Stimulated activated CD8-positive, alpha-beta memory T cell treated with anti-CD3 and anti-CD28 coated beads, Interleukin-7, amount 100 ng/mL, for 4 hours (primary cell): ENCODE data around the gene MACROD2.
"Not testable (repeated sequence)": the region's sequence is repeated elsewhere in the genome, so short reads cannot be mapped to it uniquely, and the experiment has no call there.

Experiments
- DNase-seq, 2 donors: peaks; one replicate each; pipeline ENCODE4 v3.0.0-alpha.2; 2020; ENCODE audit warnings: low read depth in 2 of 2

Gene MACROD2

DNA sequence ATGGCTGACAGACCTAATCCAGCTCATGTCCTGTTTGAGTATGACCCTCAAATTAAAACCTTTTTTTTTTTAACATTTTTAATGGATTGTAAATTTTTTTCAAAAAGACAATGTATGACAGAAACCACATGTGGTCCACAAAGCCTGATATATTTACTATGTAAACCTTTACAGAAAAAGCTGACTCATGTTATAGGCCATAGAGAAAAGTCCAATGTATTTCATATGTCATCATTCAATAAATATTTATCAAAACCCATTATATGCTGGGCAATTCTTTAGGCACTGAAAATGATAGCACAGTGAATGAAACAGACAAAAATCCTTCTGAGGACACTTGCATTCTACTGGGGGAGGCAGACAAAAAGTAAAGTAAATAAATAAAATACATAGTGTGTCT is 1168.3 kb downstream of the MACROD2 start:
- DNase-seq, result no peak

GRCh38 chr20:15164726-15165125 is 1169.4 kb downstream of the MACROD2 start:
- no peak for DNase-seq

DNA sequence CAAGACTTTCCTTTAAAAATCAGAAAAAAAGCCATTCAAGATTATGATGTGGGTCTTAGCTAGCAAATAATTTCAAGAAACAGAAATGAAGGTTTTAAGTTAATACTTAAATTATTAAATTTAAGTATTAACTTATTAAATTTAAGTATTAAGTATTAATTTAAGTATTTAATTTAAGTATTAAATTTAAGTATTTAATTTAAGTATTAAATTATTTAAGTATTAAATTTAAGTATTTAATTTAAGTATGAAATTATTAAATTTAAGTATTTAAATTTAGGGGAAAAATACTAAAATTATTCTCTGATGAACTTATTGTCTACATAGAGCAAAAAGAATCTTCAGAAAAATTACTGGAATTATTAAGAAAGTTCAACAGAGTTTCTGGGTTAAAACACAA is 1171.4 kb downstream of the MACROD2 start:
- DNase-seq, result no peak

DNA sequence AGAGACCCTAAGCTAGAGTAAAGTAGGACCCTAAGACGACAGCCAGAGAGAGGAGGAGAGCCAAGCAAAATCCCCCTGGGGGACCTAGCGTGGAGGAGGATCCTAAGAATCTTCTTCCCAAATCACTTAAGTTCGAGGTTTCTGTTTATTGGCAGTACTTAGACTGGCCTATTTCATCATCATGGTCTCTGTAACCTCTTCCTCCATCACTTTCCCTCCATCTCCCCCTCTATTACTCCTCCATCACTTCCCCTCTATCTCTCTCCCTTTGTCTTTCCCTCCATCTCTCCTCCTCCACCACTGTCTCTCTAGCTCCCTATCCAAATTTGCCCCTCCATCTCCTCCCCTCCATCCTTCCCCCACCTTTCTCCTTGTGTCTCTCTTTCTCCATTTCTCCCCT is 1175.7 kb downstream of the MACROD2 start:
- no peak for DNase-seq

DNA sequence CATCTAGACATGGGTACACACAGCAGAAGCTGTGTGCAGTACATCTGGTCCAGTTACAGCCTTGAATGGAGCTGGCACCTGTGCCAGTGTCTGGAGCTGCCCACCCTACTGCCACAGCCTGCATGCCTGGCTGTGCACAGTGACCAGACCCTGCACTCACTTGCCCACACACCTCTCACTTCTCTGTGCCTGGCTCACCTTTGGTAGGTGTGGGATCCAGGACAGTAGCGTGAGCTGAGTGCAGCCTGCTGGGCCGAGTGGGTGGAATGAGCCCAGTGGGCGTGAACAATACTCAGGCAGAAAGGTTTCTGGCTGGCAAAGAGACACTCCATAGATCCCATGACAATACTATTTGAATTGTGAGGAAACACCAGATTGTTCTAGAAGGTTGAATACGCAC is 1181.6 kb downstream of the MACROD2 start:
- DNase-seq, result no peak

DNA sequence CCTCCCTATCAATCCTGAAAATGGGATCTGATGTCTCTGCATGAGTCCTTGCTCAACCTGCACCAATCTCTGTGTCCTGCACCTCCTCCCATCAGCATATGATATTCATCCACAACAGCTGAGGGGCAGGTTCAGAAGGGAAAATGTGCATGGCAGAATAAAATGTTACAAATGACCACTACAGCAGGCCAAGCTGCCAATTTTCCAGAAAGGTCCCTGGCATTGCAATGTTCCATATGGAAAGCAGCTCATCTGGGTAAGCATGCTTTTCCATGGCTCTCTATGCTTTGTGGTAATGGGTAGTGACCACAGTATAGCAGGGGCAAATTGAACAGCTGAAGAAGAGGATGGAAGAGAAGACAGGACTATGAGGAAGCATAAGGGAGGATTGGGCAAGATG is 1183.3 kb downstream of the MACROD2 start:
- no peak for DNase-seq

DNA sequence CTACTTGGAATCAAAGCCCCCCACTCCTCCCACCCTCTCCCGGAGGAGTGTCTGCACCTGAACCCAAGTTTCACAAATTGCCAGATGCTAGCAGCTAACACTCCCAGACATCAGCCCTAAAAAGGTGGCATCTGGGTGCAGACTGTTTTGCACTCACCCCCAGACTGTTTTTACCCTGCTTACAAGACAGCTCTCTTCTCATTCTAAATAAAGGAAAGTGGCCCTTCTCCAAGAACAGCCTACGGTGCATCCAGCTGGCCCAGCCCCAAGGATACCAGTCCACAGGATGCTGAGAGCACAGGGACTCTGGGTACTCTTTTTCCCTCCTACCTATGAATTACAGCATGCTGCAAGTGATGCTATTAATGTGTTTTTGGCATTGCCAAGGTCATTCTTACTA is 1184.1 kb downstream of the MACROD2 start:
- no peak for DNase-seq

DNA sequence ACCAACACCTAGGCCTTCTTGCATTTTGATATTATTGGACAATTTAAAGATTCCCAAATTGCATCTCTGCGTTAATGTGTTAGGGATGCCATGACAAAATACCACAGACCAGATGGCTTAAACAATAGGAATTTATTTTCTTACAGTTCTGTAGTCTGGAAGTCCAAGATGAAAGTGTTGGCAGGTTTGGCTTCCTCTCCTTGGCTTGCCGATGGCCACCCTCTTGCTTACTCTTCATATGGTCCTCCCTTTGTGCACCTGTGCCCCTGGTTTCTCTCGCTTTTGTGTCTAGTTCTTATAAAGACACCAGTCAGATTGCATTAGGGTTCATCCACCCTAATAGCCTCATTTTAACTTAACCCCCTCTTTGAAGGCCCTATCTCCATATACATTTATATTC is 1184.5 kb downstream of the MACROD2 start:
- no peak for DNase-seq

DNA sequence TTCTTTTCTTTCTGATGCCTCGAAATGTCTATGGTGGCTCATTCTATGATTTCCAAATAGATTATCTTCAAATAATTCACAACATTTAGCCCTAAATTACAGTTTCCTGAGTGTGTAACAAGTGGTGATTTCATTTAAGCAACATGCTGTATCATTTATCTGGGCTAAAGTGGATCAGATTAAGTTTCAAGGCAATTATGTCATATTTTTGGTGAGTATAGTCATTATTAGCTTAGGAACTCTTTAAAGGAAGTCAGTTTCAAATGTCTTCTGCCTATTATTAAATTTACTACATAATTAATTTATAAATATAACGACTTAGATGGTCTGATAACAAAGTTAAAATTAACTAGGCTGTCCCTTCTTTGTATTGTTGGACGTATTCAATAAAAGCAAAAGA is 1190.0 kb downstream of the MACROD2 start:
- no peak for DNase-seq

- DNase-seq, result no peak
Observed at GRCh38 chr20:15185913-15186312, 1190.6 kb downstream of the MACROD2 start.

GRCh38 chr20:15187612-15188011 is 1192.3 kb downstream of the MACROD2 start:
- DNase-seq, result no peak

- no peak for DNase-seq
Observed at GRCh38 chr20:15188415-15188814, 1193.1 kb downstream of the MACROD2 start.

DNA sequence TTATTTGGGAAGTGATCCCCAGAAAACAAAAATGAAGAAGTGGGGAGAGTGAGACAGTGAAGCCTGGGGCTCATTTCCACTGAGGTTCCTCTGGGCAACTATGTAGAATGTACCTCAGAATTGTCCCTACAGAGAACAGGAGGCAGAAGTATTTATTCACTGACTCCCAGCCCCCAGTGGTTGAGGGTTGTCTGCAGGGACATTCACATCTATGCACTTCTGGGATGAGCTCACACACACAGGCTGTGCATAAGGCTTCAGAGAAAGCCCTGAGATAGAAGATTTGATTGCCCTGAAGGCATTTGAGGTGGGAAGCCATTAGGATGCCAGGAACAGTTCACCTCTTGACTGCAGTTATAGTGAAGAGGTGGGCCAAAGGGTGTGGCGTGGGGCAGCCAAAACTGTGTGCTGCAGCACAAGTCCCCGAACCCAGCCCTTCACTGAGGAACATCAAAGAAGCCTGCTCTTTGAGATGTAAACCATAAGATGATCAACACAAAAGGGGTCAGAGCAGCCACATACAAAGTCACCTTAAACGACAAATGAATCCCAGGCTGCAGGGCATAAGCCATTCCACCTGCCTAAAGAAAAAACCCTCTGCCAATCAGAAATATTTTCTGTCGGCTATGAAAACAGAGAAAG is 1195.9 kb downstream of the MACROD2 start:
- no peak for DNase-seq

- DNase-seq, result no peak
Observed at GRCh38 chr20:15195378-15195777, 1200.1 kb downstream of the MACROD2 start.

GRCh38 chr20:15196547-15197255 is 1201.4 kb downstream of the MACROD2 start:
- no peak for DNase-seq

DNA sequence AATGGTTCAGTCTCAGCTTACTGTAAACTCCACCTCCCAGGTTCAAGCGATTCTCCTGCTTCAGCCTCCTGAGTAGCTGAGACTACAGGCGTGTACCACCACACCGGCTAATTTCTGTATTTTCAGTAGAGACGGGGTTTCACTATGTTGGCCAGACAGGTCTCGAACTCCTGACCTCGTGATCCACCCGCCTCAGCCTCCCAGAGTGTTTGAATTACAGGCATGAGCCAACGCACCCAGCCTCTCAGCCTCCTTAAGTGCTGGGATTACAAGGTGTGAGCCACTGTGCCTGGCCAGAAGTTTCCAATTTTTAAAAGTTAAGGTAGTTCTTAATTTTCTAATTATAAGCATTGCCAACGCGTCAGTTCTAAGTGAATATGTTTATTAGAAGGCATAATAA is 1202.7 kb downstream of the MACROD2 start:
- DNase-seq, result not testable (repeated sequence)

GRCh38 chr20:15199698-15200097 is 1204.4 kb downstream of the MACROD2 start:
- DNase-seq, result no peak

DNA sequence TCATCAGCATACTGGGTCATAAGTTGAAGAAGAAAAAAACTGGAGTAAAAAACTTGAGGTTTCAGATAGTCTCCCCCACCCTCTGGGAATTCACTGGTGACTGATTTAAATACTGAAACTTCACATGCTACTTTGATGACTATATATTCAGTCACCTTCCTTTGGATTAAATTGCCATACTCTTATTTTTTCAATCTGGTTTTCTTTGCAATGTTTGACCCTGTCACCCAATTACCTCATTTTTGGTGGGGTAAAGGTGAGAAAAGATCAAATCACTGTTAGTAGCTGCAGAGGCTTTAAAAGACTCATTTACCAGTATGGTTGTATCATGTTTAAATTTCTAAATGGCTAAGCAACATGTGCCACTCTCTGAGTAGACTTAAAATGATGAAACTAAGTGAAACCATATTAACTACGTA is 1204.8 kb downstream of the MACROD2 start:
- DNase-seq, result no peak

DNA sequence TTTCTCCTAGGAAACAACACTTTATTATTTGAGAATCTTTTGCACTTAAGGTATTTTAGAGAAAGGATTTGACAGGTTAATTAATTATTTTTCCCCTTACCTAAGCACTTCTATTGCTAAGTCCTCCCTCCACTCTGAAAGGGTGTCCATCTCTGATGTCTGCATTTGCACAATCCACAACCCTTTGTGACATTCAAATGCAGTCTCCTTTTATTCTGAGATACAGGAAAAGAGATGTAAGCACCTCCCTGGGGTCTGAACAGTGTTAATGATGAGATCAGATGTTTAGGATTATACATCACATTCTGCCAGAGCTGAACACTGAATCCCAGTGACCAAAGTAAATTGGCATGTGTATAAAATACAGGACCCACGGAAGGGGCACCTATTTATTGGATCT is 1206.3 kb downstream of the MACROD2 start:
- no peak for DNase-seq

GRCh38 chr20:15204234-15204633 is 1208.9 kb downstream of the MACROD2 start:
- DNase-seq, result no peak

DNA sequence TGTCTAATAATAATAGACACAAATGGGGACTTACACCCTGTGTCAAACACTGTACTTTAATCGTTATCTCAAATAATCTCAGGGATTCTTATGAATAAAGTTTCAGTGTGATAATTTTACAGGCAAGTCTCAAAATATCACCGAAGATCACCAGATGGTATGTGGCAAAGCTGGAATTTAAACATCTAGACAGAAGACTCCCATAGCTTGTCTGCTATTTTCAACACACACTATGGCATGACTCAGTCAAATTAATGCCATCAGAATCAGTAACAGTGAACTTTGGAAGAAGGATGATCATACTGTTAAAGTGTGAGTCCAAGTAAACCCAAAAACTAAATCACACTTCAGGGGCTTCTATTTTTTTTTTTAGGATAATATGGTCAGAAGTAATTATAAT is 1209.7 kb downstream of the MACROD2 start:
- no peak for DNase-seq

- DNase-seq, result no peak
Observed at GRCh38 chr20:15205719-15206118, 1210.4 kb downstream of the MACROD2 start.

DNA sequence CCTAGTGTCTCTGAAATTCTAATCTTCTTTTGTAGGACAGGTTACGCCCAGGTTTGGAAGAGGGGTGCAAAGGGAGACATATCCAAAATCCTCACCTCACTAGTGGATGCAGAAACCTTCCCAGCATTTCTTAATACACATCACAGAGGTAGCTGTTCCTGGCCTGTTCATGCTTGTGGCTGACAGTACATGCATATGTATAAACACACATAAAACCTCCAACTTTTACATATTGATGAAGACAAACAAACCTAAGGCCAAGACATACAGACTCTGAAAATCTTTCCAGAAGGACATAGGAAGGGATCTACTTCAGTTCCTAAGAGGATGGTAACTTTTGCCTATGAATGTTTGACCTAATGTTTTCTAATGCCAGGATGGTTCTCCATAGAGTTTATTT is 1214.2 kb downstream of the MACROD2 start:
- DNase-seq, result no peak

DNA sequence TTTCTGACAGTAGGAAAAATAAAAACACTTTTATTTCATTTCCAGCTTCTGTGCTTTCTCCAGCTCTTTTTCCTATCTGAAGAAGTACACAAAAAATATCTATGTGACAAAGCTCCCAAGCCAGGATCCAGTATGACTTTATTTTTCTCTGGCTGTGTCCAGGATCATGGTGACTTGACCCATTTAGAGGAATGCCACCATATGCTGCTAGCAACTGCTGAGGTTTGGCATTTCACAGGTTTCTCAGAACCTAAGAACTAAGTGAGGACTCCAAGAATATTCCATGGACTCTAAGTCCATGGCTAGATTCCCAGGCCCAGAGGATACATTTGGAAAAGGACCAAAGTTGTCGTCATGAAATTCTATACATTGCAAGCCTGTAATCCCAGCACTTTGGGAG is 1218.7 kb downstream of the MACROD2 start:
- no peak for DNase-seq
